Measurements from ENCODE around the gene ASXL2.

Gene ASXL2

DNA sequence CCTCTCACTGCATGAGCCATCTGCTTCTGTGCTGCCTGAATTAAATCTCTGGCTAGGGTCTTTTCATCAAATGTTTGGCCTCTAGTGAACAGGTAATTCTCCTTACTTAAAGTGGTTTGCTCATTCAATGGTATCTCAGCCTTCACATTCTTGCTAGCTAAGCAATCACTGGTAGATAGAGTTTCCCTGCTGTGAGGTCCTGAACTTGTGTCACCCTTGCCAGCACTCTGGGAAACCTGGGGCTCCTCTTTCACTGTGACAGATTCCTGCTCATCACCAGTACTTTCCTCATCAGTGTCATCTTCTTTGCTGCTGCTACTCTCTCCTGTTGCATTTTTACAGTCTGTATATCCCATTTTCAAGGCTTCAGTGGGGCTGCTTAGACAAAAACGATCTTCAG is 135.8 kb downstream of the ASXL2 start:
- no peak for DNase-seq (ENCODE audit: low read depth in 1 of 2, low spot score in 1 of 2)
- H3K27ac ChIP-seq (replicated peaks), result peak overlapping the region; percentile 88

DNA sequence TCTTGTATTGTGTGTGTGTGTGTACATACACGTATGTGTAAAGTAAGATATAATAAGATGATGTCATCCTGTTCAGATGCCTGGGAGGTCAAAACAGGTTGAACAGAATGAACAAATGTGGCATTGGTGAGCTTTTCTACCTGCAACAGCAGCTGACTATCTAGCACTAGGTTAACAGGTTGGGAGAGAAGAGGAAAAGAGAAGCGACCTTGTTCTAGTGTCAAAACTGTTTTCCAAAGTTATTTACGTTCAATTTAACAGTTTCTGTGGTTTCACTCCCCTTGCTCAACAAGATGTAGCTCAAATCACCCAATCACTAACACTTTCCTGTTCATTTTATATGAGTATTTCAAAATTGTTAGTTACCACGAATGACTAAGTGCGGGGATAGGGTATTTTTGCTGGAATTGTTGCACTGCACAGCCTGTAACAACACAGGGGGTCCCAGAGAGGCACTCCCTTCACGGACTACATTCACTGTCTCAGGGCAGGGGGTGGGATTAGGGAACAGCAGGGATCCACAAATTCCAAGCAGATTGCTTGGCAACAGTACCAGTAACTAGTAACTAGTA is 137.4 kb downstream of the ASXL2 start:
- H3K27ac ChIP-seq (replicated peaks), result peak overlapping the region; percentile 65
- TF ChIP-seq SPI1 (IDR thresholded peaks at IDR 0.05; ENCODE audit: borderline replicate concordance, low read depth) (no peak), GABPA (IDR thresholded peaks at IDR 0.05; ENCODE audit: low read depth) (no peak), POLR2AphosphoS5 (IDR thresholded peaks at IDR 0.05; ENCODE audit: low read depth) (no peak)
- TF ChIP-seq, protein P1, sequence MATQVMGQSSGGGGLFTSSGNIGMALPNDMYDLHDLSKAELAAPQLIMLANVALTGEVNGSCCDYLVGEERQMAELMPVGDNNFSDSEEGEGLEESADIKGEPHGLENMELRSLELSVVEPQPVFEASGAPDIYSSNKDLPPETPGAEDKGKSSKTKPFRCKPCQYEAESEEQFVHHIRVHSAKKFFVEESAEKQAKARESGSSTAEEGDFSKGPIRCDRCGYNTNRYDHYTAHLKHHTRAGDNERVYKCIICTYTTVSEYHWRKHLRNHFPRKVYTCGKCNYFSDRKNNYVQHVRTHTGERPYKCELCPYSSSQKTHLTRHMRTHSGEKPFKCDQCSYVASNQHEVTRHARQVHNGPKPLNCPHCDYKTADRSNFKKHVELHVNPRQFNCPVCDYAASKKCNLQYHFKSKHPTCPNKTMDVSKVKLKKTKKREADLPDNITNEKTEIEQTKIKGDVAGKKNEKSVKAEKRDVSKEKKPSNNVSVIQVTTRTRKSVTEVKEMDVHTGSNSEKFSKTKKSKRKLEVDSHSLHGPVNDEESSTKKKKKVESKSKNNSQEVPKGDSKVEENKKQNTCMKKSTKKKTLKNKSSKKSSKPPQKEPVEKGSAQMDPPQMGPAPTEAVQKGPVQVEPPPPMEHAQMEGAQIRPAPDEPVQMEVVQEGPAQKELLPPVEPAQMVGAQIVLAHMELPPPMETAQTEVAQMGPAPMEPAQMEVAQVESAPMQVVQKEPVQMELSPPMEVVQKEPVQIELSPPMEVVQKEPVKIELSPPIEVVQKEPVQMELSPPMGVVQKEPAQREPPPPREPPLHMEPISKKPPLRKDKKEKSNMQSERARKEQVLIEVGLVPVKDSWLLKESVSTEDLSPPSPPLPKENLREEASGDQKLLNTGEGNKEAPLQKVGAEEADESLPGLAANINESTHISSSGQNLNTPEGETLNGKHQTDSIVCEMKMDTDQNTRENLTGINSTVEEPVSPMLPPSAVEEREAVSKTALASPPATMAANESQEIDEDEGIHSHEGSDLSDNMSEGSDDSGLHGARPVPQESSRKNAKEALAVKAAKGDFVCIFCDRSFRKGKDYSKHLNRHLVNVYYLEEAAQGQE (IDR thresholded peaks at IDR 0.05; ENCODE audit: insufficient replicate concordance, low read depth), result no peak
- TF ChIP-seq, protein P2, sequence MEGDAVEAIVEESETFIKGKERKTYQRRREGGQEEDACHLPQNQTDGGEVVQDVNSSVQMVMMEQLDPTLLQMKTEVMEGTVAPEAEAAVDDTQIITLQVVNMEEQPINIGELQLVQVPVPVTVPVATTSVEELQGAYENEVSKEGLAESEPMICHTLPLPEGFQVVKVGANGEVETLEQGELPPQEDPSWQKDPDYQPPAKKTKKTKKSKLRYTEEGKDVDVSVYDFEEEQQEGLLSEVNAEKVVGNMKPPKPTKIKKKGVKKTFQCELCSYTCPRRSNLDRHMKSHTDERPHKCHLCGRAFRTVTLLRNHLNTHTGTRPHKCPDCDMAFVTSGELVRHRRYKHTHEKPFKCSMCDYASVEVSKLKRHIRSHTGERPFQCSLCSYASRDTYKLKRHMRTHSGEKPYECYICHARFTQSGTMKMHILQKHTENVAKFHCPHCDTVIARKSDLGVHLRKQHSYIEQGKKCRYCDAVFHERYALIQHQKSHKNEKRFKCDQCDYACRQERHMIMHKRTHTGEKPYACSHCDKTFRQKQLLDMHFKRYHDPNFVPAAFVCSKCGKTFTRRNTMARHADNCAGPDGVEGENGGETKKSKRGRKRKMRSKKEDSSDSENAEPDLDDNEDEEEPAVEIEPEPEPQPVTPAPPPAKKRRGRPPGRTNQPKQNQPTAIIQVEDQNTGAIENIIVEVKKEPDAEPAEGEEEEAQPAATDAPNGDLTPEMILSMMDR (IDR thresholded peaks at IDR 0.05; ENCODE audit: insufficient read depth, low read length), result no peak
- H3K27me3 ChIP-seq (ENCODE audit: insufficient read depth, poor library complexity, severe bottlenecking), result no peaks in the 10 kb centered on the region
- DNase-seq (ENCODE audit: low read depth in 1 of 2, low spot score in 1 of 2), result peak; percentile 47 to 55
- H3K4me3 ChIP-seq (replicated peaks; ENCODE audit: insufficient read depth, low read length), result no peak overlapping the region

More for the DNA sequence above, 135.8 kb downstream of the ASXL2 start:
- no peaks in the 10 kb centered on the region for H3K27me3 ChIP-seq (ENCODE audit: insufficient read depth, poor library complexity, severe bottlenecking)
- no peak overlapping the region for H3K4me3 ChIP-seq (replicated peaks; ENCODE audit: insufficient read depth, low read length)
- TF ChIP-seq, protein P1 (IDR thresholded peaks at IDR 0.05; ENCODE audit: insufficient replicate concordance, low read depth), result no peak
- TF ChIP-seq POLR2AphosphoS5 (IDR thresholded peaks at IDR 0.05; ENCODE audit: low read depth), result no peak
- TF ChIP-seq GABPA (IDR thresholded peaks at IDR 0.05; ENCODE audit: low read depth), result no peak
- no peak for TF ChIP-seq SPI1 (IDR thresholded peaks at IDR 0.05; ENCODE audit: borderline replicate concordance, low read depth)
- TF ChIP-seq, protein P2 (IDR thresholded peaks at IDR 0.05; ENCODE audit: insufficient read depth, low read length), result no peak

DNA sequence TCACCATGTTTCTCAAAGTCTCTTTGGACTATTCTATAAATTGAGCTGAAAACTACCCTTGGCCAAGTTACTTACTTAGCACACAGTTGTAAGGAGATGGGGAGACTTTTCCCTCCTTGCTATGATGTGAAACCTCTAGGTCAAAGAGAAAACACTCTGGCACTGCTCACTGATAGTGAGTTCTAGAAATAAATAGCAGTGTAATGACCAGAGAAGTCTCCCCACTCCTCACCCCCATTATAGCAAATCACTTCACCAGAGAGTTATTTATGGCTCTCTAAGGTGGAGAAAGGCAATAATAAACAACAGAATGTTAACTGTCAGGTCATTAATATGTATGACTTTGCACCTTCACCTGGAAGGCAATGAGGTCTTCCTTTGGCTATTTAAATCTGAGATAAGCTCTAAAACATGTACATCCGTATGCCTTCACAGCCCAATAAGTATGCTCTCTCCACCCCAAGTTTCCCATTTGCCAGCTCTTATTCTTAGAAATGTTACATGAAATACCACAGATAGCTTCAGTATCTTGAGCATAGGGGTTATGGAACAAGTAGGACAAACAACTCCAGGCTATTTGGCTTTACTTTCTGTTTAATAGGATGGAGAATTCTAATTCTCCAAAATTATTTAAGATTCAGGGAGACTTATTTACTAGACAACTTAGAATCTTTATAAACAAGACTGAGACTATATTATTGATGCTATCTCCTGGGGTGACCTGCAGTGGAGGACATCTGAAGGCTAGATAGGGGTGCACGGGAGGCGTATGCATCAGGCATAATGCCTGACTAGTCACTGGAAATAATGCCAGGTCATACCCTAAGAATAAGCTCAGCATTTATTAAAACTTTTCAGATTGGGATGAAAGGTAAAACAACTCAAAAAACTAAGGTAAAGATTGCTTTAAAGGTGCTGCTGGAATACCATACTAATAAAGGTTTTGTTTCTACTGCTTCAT is 139.6 kb downstream of the ASXL2 start:
- TF ChIP-seq GABPA (IDR thresholded peaks at IDR 0.05; ENCODE audit: low read depth) (no peak), SPI1 (IDR thresholded peaks at IDR 0.05; ENCODE audit: borderline replicate concordance, low read depth) (no peak), POLR2AphosphoS5 (IDR thresholded peaks at IDR 0.05; ENCODE audit: low read depth) (no peak)
- TF ChIP-seq, protein P1 (IDR thresholded peaks at IDR 0.05; ENCODE audit: insufficient replicate concordance, low read depth), result no peak
- TF ChIP-seq, protein P2 (IDR thresholded peaks at IDR 0.05; ENCODE audit: insufficient read depth, low read length), result no peak
- no peak for DNase-seq (ENCODE audit: low read depth in 1 of 2, low spot score in 1 of 2)
- Histone ChIP-seq H3K27ac (replicated peaks) (no peak overlapping the region), H3K27me3 (ENCODE audit: insufficient read depth, poor library complexity, severe bottlenecking) (no peaks in the 10 kb centered on the region), H3K4me3 (replicated peaks; ENCODE audit: insufficient read depth, low read length) (no peak overlapping the region)
